GM12878 (cell line): Measurements from ENCODE around the gene CTXND1.

Experiments used
- ATF7 ChIP-seq: fragments of 450-650 bp; IDR thresholded peaks from 2 replicates; pipeline ENCODE4 v1.6.1; 2016; ENCODE audit warnings: low read depth, mild to moderate bottlenecking
- EP300 ChIP-seq, 2 experiments: fragments of 150-350 bp in 1 of 2; IDR thresholded peaks; 2 replicates each; pipeline ENCODE4 v1.6.1; 2011 to 2012; ENCODE audit warnings: low read depth in 2 of 2, low read length in 2 of 2, borderline replicate concordance in 1 of 2, improper control_type of control experiment in 1 of 2, inconsistent platforms in 1 of 2; ENCODE audit not compliant: control insufficient read depth in 1 of 2
- TARDBP ChIP-seq: IDR thresholded peaks from 2 replicates; pipeline ENCODE4 v1.6.1; 2016; ENCODE audit warnings: borderline replicate concordance
- ZNF24 ChIP-seq: fragments of 450-650 bp; IDR thresholded peaks from 2 replicates; pipeline ENCODE4 v1.6.1; 2017; ENCODE audit warnings: antibody characterized with exemption, mild to moderate bottlenecking
- TF ChIP-seq, protein P1 (sequence below), 3 experiments: IDR thresholded peaks in 2 of 3; conservative IDR thresholded peaks in 1 of 3; 2 replicates each; pipeline ENCODE4 v1.5.1; 2011; ENCODE audit warnings: low read depth in 3 of 3, low read length in 3 of 3, mild to moderate bottlenecking in 3 of 3, control low read depth in 2 of 3, moderate library complexity in 2 of 3, inconsistent platforms in 1 of 3, mixed read lengths in 1 of 3; ENCODE audit not compliant: control insufficient read depth in 2 of 3, insufficient read depth in 1 of 3; ENCODE audit errors: extremely low read depth in 1 of 3
- TF ChIP-seq, protein P2 (sequence below): fragments of 450-650 bp; formaldehyde crosslinking; IDR thresholded peaks from 2 replicates; pipeline ENCODE4 v1.4.0; 2022; ENCODE audit warnings: mild to moderate bottlenecking, moderate library complexity

DNA sequence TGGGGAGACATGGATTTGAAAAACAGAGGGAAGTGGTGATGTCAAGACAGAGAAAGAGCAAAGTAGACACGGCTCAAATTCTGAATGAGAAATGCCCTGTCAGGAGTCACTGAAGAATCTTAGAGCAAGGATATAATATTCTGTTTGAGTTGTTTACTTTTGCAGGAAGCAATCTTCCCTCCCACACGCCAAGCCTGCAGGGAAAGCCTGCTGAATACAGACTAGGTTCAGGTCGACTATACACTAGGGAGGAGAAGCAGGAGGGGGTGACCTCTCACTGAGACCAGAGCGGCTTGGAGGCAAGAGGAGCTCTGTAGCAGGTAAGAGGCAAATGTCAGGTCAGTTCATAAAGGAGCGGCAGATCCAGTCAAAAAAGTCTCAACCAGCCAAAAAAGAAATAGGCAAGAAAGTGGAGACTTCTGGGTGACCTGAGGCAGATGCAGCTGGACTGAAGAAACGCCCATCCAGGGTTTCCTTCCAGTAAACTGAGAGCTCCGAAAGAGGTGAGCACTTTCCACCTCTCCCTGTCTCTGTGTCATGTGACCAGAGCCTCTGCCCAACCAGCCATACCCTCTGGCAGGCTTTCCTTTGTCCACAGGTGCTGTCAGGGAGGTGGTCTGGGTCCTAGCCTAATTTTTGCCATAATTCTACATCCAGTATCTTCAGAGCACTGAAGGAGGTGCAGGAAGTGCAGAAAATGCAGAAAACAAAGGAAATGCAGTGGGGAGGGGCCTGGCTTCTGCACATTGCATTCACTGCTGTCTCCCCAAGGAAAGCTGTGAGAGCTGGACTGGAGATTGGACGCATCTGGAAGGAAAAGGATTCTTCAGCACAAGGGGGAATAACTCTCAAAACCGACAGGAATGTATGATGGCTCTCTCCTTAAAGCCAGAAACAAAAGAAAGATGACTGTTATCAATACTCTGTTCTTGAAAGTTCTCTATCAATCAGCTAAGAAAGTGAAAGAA is 37.8 kb upstream of the CTXND1 start:
- TF ChIP-seq, protein P1, sequence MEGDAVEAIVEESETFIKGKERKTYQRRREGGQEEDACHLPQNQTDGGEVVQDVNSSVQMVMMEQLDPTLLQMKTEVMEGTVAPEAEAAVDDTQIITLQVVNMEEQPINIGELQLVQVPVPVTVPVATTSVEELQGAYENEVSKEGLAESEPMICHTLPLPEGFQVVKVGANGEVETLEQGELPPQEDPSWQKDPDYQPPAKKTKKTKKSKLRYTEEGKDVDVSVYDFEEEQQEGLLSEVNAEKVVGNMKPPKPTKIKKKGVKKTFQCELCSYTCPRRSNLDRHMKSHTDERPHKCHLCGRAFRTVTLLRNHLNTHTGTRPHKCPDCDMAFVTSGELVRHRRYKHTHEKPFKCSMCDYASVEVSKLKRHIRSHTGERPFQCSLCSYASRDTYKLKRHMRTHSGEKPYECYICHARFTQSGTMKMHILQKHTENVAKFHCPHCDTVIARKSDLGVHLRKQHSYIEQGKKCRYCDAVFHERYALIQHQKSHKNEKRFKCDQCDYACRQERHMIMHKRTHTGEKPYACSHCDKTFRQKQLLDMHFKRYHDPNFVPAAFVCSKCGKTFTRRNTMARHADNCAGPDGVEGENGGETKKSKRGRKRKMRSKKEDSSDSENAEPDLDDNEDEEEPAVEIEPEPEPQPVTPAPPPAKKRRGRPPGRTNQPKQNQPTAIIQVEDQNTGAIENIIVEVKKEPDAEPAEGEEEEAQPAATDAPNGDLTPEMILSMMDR (IDR thresholded peaks at IDR 0.05 in 2 of 3, conservative IDR thresholded peaks at IDR 0.05 in 1 of 3; ENCODE audit: control insufficient read depth in 2 of 3, extremely low read depth in 1 of 3, insufficient read depth in 1 of 3, low read depth in 3 of 3, low read length in 3 of 3): no peak
- no peak for TF ChIP-seq ATF7
- no peak for TF ChIP-seq TARDBP
- no peak for TF ChIP-seq EP300 (IDR thresholded peaks at IDR 0.05; ENCODE audit: borderline replicate concordance in 1 of 2, control insufficient read depth in 1 of 2, low read depth in 2 of 2, low read length in 2 of 2)
- TF ChIP-seq, protein P2, sequence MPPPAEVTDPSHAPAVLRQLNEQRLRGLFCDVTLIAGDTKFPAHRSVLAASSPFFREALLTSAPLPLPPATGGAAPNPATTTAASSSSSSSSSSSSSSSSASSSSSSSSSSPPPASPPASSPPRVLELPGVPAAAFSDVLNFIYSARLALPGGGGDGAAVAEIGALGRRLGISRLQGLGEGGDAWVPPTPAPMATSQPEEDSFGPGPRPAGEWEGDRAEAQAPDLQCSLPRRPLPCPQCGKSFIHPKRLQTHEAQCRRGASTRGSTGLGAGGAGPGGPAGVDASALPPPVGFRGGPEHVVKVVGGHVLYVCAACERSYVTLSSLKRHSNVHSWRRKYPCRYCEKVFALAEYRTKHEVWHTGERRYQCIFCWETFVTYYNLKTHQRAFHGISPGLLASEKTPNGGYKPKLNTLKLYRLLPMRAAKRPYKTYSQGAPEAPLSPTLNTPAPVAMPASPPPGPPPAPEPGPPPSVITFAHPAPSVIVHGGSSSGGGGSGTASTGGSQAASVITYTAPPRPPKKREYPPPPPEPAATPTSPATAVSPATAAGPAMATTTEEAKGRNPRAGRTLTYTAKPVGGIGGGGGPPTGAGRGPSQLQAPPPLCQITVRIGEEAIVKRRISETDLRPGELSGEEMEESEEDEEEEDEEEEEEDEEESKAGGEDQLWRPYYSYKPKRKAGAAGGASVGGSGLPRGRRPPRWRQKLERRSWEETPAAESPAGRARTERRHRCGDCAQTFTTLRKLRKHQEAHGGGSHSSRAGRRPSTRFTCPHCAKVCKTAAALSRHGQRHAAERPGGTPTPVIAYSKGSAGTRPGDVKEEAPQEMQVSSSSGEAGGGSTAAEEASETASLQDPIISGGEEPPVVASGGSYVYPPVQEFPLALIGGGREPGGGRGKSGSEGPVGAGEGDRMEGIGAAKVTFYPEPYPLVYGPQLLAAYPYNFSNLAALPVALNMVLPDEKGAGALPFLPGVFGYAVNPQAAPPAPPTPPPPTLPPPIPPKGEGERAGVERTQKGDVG: no peak
- TF ChIP-seq ZNF24: no peak
